Lower leg skin (tissue), 3 donors: ENCODE data around the gene FGF2.

ENCODE experiments used
- CTCF ChIP-seq, 3 donors: fragments of 450-650 bp; IDR thresholded peaks; one replicate each; pipeline ENCODE4 v1.5.1; 2016; ENCODE audit warnings: antibody characterized with exemption in 3 of 3, mild to moderate bottlenecking in 3 of 3, moderate library complexity in 2 of 3
- POLR2A ChIP-seq, 2 donors: fragments of 450-650 bp; IDR thresholded peaks; one replicate each; pipeline ENCODE4 v1.6.1; 2016 to 2017; ENCODE audit warnings: antibody characterized with exemption in 2 of 2, mild to moderate bottlenecking in 1 of 2, moderate library complexity in 1 of 2

GRCh38 chr4:122921971-122922876, 95.6 kb downstream of the FGF2 start, which contains the start of gene NUDT6:
- TF ChIP-seq POLR2A (IDR thresholded peaks at IDR 0.05) (no peak), CTCF (IDR thresholded peaks at IDR 0.05) (no peak)
